KOPT-K1 (cell line): ENCODE data around the gene NOTCH1.

ENCODE experiments used
- H3K27ac ChIP-seq: fragments of 200-600 bp; sonication (generic); 2 replicates; pipeline ENCODE4 v1.5.1; 2016; ENCODE audit warnings: antibody characterized with exemption, mild to moderate bottlenecking, low read depth, low read length; ENCODE audit not compliant: poor library complexity, severe bottlenecking
- H3K36me3 ChIP-seq: fragments of 200-600 bp; sonication (generic); 2 replicates; pipeline ENCODE4 v1.5.1; 2017; ENCODE audit warnings: antibody characterized with exemption, mild to moderate bottlenecking, low read length, moderate library complexity; ENCODE audit not compliant: insufficient read depth
- H3K9me3 ChIP-seq: fragments of 200-600 bp; sonication (generic); 2 replicates; pipeline ENCODE4 v1.5.1; 2017; ENCODE audit warnings: antibody characterized with exemption, low read length, mild to moderate bottlenecking; ENCODE audit not compliant: insufficient read depth, poor library complexity, severe bottlenecking

Gene NOTCH1

DNA sequence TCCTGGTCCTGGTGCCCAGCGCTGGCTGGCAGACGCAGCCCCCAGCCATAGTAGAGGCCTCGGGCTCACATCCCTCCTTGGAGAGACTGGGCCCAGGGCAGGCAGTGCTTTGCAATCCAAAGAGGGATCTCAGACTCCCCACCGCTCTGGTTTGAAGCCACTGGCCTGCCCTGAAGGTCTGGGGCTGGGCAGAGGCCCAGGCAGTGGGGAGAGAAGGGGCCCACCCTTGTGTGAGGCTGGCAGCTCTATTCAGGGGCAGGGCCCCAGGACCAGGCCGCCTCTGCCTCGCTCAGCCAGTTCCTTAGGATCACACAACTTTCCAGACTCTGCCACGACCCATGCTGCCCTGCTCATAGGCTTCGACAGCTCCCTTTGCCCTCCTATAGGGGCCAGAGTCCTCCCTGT, 52.3 kb downstream of the NOTCH1 start:
- Histone ChIP-seq H3K27ac (no peak overlapping the region), H3K36me3 (peaks cover 60% of the 10 kb centered on the region), H3K9me3 (no peaks in the 10 kb centered on the region)

- peaks cover 54% of the 10 kb centered on the region for H3K36me3 ChIP-seq
- no peak overlapping the region for H3K27ac ChIP-seq
- H3K9me3 ChIP-seq, result no peaks in the 10 kb centered on the region
Observed at GRCh38 chr9:136492978-136493522, 52.8 kb downstream of the NOTCH1 start.

GRCh38 chr9:136489731-136490130, 56.1 kb downstream of the NOTCH1 start:
- Histone ChIP-seq H3K9me3 (no peaks in the 10 kb centered on the region), H3K27ac (no peak overlapping the region), H3K36me3 (peaks cover 21% of the 10 kb centered on the region)

GRCh38 chr9:136488247-136489214, 57.3 kb downstream of the NOTCH1 start:
- H3K36me3 ChIP-seq, result peaks cover 9% of the 10 kb centered on the region; the same call in 1 of the 2 replicates
- no peak overlapping the region for H3K27ac ChIP-seq
- no peaks in the 10 kb centered on the region for H3K9me3 ChIP-seq

GRCh38 chr9:136487672-136488071, 58.2 kb downstream of the NOTCH1 start:
- H3K9me3 ChIP-seq, result no peaks in the 10 kb centered on the region
- H3K36me3 ChIP-seq, result 0 out of 2 replicates have a peak, but pooled peaks cover under 1% of the 10 kb centered on the region
- H3K27ac ChIP-seq, result no peak overlapping the region

DNA sequence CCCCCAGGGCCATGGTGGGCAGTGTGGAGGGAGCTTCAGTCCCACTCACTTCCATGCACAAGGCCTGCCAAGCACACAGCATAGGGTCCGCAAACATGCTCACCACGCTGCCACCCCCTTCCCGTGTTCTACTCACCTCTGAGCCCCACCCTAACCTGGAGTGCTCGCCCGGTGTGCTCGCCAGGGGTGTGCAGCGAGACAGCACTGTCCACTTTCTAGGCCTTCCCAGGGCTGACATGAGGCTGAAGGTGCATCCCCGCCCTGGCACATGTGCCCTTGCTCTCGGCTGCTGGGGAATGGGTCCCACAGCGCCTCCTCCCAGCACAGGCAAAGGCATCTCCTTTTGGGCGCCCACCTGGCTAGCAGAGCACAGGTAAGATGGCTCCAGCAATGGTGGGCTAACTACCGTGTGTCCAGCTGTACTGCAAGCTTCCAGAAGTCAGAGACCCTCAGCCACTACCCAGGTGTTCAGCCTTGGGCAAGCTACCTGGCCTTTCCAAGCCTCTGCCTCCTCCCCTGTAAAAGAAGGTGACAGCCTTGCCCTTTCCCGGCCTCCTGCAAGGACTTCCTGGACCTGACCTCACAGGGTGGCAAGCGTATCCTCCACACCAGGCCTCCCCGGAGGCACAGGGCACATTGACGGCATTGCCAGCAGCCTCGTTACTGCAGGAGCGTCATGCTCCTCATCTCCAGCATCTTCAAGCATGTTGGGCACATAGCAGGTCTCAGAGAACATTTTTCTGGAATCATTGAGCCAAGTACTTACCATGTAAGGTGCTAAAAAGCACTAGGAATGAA, 58.8 kb downstream of the NOTCH1 start:
- Histone ChIP-seq H3K36me3 (no peaks in the 10 kb centered on the region), H3K27ac (no peak overlapping the region), H3K9me3 (no peaks in the 10 kb centered on the region)

DNA sequence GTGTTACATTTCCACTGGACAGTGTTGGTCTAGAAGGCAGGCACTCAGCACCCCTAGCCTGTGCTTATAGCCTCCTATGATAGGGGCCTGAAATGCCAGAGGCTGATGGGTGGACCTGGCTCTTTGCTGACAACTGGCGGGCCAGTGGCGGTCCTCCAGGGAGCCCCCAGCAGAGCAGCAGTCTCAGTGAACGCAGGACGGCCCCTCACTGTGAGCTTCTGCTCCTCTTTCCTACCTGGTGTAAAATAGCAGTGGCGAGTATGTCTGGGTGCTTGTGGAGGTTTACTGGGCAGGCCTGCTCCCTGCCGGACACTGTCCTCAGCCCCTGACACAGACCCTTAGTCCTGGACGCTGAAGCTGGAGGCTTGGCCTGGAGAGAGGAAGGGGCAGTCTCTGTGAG, 59.7 kb downstream of the NOTCH1 start:
- Histone ChIP-seq H3K36me3 (no peaks in the 10 kb centered on the region), H3K9me3 (no peaks in the 10 kb centered on the region), H3K27ac (no peak overlapping the region)

DNA sequence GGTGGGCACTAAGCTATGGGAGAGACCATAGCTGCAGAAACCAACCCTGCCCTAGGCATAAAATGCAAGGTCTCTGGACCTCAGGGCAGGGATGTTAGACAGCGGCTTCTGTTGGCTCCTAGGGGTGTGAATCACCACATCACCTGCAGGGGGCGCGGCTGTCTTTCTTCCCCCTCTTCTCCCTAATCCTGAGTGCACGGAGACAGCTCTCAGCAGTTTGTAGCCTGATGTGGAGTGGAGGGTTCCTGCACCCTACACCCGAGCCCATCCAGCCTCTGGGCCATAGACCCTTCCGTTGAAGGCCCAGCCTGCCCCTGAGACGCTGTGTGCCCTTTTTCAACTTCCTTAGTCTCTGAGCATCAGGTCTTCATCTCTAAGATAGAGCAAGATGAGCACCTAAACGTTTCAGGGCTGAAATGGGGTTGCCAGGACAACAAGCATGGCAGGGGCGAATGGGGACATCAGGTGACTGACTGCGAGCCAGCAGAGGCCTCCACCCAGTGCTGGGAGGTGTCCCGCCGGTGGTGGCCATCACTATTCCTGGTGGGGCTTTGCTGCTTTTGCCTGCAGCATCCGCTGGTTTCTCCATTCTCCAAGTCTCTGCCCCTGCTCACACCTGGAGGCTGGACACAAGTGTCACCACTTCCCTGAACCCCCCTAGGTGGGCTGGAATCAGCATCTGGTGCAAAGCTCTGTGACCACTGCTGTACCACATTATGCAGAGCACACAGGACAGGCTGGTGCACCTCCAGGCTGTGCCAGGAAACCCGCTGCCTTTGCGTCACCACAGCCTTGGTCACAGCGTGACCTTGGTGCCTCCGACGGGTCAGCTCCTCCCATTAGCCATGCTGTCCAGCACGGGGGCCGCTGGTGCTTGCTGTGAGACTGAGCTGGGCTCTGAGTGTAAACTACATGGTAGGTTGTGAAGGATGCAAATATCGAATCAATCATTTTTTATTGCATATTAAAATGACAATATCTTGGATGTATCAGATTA, 60.5 kb downstream of the NOTCH1 start:
- Histone ChIP-seq H3K36me3 (no peaks in the 10 kb centered on the region; the same call in 1 of the 2 replicates), H3K9me3 (no peaks in the 10 kb centered on the region), H3K27ac (no peak overlapping the region)

GRCh38 chr9:136484153-136485048, 61.4 kb downstream of the NOTCH1 start:
- H3K27ac ChIP-seq, result peak overlapping the region; percentile 93
- peaks cover 9% of the 10 kb centered on the region for H3K36me3 ChIP-seq
- H3K9me3 ChIP-seq, result no peaks in the 10 kb centered on the region

- H3K9me3 ChIP-seq, result no peaks in the 10 kb centered on the region
- H3K27ac ChIP-seq, result peak overlapping the region; percentile 93
- peaks cover 13% of the 10 kb centered on the region for H3K36me3 ChIP-seq
Observed at GRCh38 chr9:136483589-136484152, 62.2 kb downstream of the NOTCH1 start.

GRCh38 chr9:136482793-136483588, 62.9 kb downstream of the NOTCH1 start, which contains the start of gene SEC16A:
Gene SEC16A (minus strand): TSS chr9:136483040. CDS start chr9:136477615, 5,425 bp downstream.
- no peaks in the 10 kb centered on the region for H3K9me3 ChIP-seq
- peaks cover 20% of the 10 kb centered on the region for H3K36me3 ChIP-seq
- peak within 1 kb of the TSS; percentile 93 for H3K27ac ChIP-seq

DNA sequence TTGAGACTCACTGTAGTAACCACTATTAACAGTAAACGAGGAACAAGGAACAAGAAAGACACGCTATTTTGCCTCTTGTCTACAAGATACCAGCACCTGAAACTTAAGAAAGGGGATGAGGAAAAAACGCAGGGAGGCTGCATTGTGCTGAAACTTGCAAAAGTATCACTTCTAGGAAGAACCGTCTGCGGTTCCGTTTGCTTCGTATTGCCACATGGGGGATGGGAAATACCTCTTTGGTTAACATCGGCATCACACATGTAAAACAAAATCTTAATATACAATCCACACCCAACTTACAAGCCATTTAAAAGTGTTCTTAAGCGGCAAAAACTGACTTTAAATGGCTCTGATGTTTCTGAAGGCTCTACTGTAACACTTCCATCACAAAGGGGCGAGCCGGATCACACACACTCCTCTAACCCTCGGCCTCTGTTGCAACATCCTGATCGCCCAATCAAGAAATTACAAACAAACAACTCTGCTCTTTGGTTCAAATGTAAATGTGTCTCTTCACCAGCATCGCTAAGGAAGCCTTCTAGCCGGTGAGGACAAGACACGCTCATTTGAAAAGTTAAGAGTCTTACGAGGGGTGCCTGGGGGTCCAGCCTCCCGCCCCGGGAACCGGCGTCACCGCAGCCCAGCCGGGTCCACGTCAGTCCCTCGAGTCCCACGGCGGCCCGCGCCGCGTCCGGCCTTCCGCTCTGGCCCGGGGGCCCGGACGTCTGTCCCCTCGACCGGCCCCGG, 63.6 kb downstream of the NOTCH1 start:
- H3K27ac ChIP-seq, result peak overlapping the region; percentile 88

More for the DNA sequence above, 63.6 kb downstream of the NOTCH1 start:
- H3K36me3 ChIP-seq, result peaks cover 28% of the 10 kb centered on the region
- H3K9me3 ChIP-seq, result no peaks in the 10 kb centered on the region
